Measurements from ENCODE around the gene SORBS2.

The SORBS2 gene

DNA sequence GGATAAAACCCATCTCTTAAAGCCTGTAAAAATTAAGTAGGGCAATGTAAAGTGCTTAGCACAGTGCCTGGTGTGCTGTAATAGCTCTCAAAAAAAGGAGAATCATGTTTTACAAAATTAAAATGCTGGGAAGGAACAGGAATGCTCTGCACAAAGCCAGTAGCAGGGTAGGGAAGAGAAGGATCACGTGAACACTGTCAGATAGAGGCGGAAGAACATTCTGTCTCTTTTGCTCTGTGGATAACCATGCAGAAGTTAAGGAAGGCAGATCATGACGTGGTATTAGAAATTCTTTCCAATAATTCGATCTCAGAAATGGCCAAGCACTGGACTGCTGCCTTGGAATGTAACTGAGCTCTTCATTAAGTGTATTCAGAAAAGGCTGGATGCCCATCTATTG is 140.5 kb downstream of the SORBS2 start:
- TF ChIP-seq, protein P1, sequence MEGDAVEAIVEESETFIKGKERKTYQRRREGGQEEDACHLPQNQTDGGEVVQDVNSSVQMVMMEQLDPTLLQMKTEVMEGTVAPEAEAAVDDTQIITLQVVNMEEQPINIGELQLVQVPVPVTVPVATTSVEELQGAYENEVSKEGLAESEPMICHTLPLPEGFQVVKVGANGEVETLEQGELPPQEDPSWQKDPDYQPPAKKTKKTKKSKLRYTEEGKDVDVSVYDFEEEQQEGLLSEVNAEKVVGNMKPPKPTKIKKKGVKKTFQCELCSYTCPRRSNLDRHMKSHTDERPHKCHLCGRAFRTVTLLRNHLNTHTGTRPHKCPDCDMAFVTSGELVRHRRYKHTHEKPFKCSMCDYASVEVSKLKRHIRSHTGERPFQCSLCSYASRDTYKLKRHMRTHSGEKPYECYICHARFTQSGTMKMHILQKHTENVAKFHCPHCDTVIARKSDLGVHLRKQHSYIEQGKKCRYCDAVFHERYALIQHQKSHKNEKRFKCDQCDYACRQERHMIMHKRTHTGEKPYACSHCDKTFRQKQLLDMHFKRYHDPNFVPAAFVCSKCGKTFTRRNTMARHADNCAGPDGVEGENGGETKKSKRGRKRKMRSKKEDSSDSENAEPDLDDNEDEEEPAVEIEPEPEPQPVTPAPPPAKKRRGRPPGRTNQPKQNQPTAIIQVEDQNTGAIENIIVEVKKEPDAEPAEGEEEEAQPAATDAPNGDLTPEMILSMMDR (conservative IDR thresholded peaks at IDR 0.05; ENCODE audit: low read depth, low read length): no peak

DNA sequence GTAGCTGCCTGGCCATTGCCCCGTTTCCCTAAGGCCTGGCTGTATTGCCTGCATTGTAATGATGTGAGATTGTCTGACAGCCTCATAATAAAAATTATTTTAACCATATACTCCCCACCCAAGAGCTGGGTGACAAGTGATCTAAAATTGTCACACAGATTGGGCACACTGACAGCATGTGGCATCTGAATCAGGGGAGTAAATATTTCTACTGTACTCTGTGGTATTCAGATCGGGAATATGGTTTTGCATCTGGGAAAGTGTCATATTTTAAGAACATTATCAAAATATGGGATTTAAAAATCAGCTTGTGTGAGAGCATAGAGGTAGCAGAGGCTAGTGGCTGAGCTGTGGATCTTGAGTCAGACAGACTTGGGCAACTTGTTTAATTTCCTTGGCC is 140.9 kb downstream of the SORBS2 start:
- DNase-seq (ENCODE audit: low read depth): no peak
- no peak overlapping the region for H3K4me3 ChIP-seq (ENCODE audit: low read depth, low read length)
- TF ChIP-seq, protein P1 (conservative IDR thresholded peaks at IDR 0.05; ENCODE audit: low read depth, low read length): no peak

More for the DNA sequence above, 140.5 kb downstream of the SORBS2 start:
- no peak for DNase-seq (ENCODE audit: low read depth)
- H3K4me3 ChIP-seq (ENCODE audit: low read depth, low read length): no peak overlapping the region

DNA sequence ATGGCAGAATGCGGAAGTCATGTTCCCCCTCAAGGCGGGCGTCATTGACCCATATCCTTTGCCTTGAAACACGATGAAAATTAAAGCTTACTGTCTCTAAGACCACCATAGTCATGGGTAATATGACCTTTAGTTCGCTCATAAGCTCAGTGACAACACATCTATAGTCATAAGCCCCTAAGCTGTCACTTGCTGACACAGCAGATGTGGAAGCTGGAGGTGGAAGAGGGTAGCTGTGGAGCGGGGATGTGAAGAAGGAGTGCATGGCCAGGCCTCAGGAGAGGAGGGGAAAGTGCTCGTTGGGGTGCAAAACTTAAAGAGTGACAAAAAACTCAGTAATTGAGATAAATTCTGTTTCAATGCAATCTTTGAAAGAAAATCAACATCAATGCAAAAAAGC is 142.7 kb downstream of the SORBS2 start:
- no peak overlapping the region for H3K4me3 ChIP-seq (ENCODE audit: low read depth, low read length)
- DNase-seq (ENCODE audit: low read depth): no peak
- TF ChIP-seq, protein P1 (conservative IDR thresholded peaks at IDR 0.05; ENCODE audit: low read depth, low read length): no peak

DNA sequence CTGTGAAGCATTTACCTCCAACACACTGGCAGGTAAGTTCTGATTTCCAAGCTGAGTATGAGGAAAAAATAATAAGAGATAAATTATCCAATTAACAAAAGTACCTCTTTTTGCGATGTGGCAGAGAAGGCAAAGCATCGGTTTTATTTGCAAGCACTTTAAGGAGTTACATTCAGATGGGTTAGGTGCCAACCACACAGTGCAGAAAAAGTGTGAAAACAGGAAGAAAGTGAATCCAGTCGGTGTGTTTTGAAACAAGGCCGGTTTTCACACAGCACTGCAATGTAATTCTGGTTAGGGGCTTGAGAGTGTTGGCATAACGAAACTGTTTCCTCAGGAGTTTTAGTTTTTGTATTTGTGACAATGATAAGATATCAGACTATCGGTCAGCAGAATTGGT is 145.8 kb downstream of the SORBS2 start:
- TF ChIP-seq, protein P1 (conservative IDR thresholded peaks at IDR 0.05; ENCODE audit: low read depth, low read length): no peak
- DNase-seq (ENCODE audit: low read depth): no peak
- no peak overlapping the region for H3K4me3 ChIP-seq (ENCODE audit: low read depth, low read length)

DNA sequence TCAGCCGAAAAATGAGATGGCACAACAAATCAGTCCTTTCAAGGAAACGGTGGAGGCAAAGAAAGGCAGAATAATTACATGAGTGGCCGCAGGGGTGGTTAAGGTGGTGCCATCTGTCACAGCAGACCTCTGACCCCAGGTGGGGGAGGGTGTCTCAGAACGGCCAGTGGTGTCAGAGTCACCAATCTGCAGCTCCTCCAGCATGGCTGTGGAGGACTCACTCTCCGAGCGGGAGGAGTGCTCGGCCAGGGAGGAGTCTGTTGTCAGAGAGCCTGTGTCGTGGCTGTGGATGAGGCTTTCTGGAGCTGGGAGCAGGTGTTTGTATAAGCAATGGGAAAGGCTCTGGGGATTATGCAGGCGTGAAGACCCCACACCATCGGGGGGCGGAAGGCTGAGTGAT is 146.3 kb downstream of the SORBS2 start:
- TF ChIP-seq, protein P1 (conservative IDR thresholded peaks at IDR 0.05; ENCODE audit: low read depth, low read length): no peak
- no peak overlapping the region for H3K4me3 ChIP-seq (ENCODE audit: low read depth, low read length)
- DNase-seq (ENCODE audit: low read depth): no peak

DNA sequence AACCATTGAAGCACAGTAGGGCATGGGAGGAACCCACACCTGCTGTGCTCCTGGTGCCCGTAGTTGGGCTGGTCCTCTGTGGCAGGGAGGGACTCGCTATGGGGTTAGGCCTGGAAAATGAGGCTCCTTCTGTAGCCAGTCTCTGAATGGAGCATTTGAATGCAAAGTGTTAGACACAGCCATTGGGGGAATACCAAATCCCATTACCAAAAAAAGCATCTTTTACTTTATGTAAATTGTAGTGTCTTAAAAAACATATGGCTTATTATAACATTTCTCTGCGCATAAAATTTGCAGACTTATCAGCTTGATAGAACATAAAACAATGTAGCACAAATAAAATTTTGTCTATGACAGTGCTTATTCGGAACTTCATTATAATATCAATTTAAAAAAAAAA is 147.5 kb downstream of the SORBS2 start:
- H3K4me3 ChIP-seq (ENCODE audit: low read depth, low read length): no peak overlapping the region
- no peak for DNase-seq (ENCODE audit: low read depth)
- TF ChIP-seq, protein P1 (conservative IDR thresholded peaks at IDR 0.05; ENCODE audit: low read depth, low read length): no peak

DNA sequence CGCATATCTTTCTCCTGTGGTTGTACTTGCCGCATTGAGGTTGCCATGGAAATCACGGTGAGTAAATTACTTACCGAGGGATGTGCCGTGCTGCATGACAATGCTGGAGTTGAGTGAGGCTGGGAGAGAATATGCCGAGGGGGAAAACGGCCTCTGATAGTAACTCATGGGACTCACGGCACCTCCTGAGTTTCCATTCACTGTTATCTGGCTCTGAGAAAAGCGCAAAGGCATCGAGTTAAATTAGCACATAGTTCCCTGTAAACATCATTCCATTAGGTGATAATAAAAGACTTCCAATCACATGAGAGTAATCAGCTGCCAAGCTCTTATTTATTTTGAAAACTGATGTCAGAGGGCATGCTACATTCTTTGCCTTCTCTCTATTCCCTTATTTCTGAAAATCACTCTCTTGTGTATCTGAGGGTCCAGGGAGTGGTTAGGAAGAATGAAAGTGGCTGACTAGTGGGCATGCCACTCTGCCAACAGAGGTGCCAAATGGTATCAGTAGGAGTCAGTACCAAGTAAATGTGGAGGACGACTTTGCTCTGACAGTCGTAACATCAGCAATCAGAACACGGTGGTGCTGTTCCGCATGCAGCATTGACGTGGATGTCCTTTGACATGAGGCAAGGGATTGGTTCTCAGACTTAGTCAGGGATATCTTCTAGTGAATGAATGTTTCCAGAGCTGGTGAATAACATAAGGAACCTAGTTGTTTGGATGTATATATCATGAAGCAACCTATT is 149.8 kb downstream of the SORBS2 start:
- H3K4me3 ChIP-seq (ENCODE audit: low read depth, low read length): no peak overlapping the region
- TF ChIP-seq, protein P1 (conservative IDR thresholded peaks at IDR 0.05; ENCODE audit: low read depth, low read length): no peak
- DNase-seq (ENCODE audit: low read depth): no peak
